ENCODE results near the gene FAIM2. TPM values are rescaled to one million over a fixed set of nuclear protein-coding genes. Genes with fewer than 3 reads are reported as not detected.
"Not testable (repeated sequence)": the region's sequence is repeated elsewhere in the genome, so short reads cannot be mapped to it uniquely, and the experiment has no call there.

FAIM2 gene
- total and polyA plus RNA-seq, 2 donors: 7.4 to 9.1 TPM

DNA sequence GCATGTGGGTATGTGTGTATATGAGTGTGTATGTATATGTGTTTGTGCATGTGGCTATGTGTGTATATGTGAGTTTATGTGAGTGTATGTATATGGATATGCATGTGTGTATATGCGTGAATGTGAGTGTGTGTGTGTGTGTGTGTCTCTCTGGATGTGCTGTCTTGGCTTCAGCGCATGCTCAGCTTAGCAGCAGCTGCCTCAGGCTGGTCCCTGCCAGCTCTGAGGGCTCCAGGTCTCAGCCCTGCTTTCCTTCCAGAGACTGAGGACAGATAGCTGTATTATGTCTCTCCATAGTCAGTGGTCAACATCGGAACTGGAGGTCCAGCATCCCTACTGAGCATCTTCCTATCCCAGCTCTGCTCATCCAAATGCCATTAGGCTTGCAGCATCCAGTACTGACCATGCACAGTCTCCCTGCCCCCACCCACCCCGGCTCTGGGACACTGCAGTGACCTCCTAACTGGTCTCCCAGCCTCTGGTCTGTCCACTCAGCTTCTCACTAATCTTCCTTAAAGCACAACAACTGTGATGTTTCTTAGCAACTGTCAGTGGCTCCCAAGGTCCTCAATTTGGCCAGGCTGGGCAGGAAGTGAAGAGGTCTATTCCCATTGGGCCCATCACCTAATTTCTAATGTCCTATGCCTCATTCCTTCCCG lies 22.8 kb downstream of the FAIM2 start:
- no peaks in the 10 kb centered on the region for H3K4me1 ChIP-seq (ENCODE audit: insufficient read depth)
- WGBS: 55% methylated on average over 5 of the region's 5 CpGs
- no peak overlapping the region for H3K27ac ChIP-seq (ENCODE audit: low read depth)
- no peak for DNase-seq (ENCODE audit: extremely low spot score)
- H3K4me3 ChIP-seq (ENCODE audit: low read depth, low read length): no peak overlapping the region
- no peaks in the 10 kb centered on the region for H3K36me3 ChIP-seq (ENCODE audit: insufficient read depth)

GRCh38 chr12:49879065-49879464 lies 24.6 kb downstream of the FAIM2 start:
- DNase-seq (ENCODE audit: extremely low spot score); H3K27ac ChIP-seq (ENCODE audit: low read depth); H3K4me1 ChIP-seq (ENCODE audit: insufficient read depth); H3K4me3 ChIP-seq (ENCODE audit: low read depth, low read length); H3K36me3 ChIP-seq (ENCODE audit: insufficient read depth): not testable (repeated sequence)
- WGBS: 88% methylated on average over 2 of the region's 2 CpGs

GRCh38 chr12:49878021-49878420 lies 25.7 kb downstream of the FAIM2 start:
- Histone ChIP-seq H3K4me3 (ENCODE audit: low read depth, low read length) (no peak overlapping the region), H3K27ac (ENCODE audit: low read depth) (no peak overlapping the region), H3K36me3 (ENCODE audit: insufficient read depth) (no peaks in the 10 kb centered on the region), H3K4me1 (ENCODE audit: insufficient read depth) (no peaks in the 10 kb centered on the region)
- no peak for DNase-seq (ENCODE audit: extremely low spot score)
- WGBS: 19% methylated on average over 1 of the region's 2 CpGs

DNA sequence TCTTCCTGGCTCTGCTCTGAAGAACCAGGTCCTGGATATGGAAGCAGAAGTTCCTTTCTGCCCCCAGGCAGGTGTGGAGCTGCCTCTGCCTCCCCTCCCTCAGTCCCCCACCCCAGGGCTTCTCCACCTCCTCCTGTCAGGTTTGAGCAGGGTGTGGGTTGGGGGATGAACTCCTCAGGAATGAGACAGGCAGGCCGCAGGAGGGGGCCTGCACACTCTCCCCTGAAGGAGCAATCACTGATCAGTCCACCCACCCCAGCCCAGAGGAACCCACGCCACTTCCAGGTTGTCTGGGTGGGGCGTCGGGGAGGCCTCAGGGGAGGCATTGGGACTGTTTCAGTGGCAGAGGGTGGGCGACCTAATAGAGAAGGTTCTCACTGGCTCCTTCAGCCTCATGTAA lies 26.6 kb downstream of the FAIM2 start:
- WGBS: 69% methylated on average over 5 of the region's 5 CpGs
- H3K27ac ChIP-seq (ENCODE audit: low read depth): no peak overlapping the region
- no peaks in the 10 kb centered on the region for H3K4me1 ChIP-seq (ENCODE audit: insufficient read depth)
- H3K36me3 ChIP-seq (ENCODE audit: insufficient read depth): no peaks in the 10 kb centered on the region
- no peak for DNase-seq (ENCODE audit: extremely low spot score)
- H3K4me3 ChIP-seq (ENCODE audit: low read depth, low read length): no peak overlapping the region

DNA sequence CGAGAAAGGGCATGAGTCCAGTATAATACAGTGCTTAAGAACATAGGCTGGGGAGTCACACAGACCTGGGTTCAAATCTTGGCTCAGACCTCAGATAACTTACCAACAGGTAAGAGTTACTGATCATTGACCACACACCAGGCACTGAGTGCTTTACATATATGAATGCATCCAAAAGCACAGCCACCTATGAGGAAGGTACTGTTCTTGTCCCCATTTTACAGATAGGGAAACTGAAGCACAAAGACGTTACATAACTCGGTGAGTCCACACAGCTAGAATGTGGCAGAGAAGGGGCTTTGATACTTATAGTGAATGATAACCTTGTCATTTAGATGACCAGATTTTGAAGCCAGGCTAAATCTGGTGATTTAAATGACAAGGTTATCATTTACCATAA lies 27.6 kb downstream of the FAIM2 start:
- Histone ChIP-seq H3K4me1 (ENCODE audit: insufficient read depth) (no peaks in the 10 kb centered on the region), H3K4me3 (ENCODE audit: low read depth, low read length) (no peak overlapping the region), H3K27ac (ENCODE audit: low read depth) (no peak overlapping the region), H3K36me3 (ENCODE audit: insufficient read depth) (no peaks in the 10 kb centered on the region)
- 94% methylated on average over 3 of the region's 3 CpGs for WGBS
- DNase-seq (ENCODE audit: extremely low spot score): no peak

DNA sequence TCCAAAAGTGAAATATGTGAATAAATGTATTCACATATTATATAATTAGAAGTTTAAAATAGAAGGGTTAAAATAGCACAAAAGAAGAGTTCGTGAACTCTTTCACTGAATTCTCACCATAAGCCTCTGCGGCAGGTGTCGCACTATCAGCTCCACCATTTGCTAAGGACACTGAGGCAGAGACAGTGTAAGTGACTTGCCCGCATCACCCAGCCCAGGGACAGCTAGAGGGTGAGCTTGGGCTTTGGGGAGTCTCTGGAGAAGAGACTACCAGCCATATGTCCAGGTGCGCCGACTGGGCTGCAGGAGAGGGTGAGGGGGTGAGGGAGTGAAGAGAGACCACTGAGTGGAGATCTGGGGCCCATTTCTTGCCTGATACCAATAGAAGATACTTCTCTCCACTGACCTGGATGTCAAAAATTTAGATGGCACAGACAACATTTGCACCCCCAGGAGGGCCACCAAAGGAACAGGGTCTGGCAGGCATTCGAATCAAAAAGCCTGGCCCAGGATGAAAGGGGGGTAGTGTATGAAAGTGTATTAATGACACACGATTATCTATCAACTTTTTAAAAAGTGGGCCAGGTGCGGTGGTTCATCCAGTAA lies 28.5 kb downstream of the FAIM2 start:
- WGBS: 93% methylated on average over 9 of the region's 9 CpGs
- no peaks in the 10 kb centered on the region for H3K4me1 ChIP-seq (ENCODE audit: insufficient read depth)
- H3K4me3 ChIP-seq (ENCODE audit: low read depth, low read length): no peak overlapping the region
- H3K36me3 ChIP-seq (ENCODE audit: insufficient read depth): no peaks in the 10 kb centered on the region
- DNase-seq (ENCODE audit: extremely low spot score): no peak
- H3K27ac ChIP-seq (ENCODE audit: low read depth): no peak overlapping the region

GRCh38 chr12:49874142-49874897 lies 29.4 kb downstream of the FAIM2 start:
- DNase-seq (ENCODE audit: extremely low spot score): no peak
- no peak overlapping the region for H3K4me3 ChIP-seq (ENCODE audit: low read depth, low read length)
- 79% methylated on average over 12 of the region's 12 CpGs for WGBS
- H3K4me1 ChIP-seq (ENCODE audit: insufficient read depth): no peaks in the 10 kb centered on the region
- H3K36me3 ChIP-seq (ENCODE audit: insufficient read depth): no peaks in the 10 kb centered on the region
- H3K27ac ChIP-seq (ENCODE audit: low read depth): no peak overlapping the region

- no peak for DNase-seq (ENCODE audit: extremely low spot score)
- Histone ChIP-seq H3K27ac (ENCODE audit: low read depth) (no peak overlapping the region), H3K4me3 (ENCODE audit: low read depth, low read length) (no peak overlapping the region), H3K4me1 (ENCODE audit: insufficient read depth) (no peaks in the 10 kb centered on the region), H3K36me3 (ENCODE audit: insufficient read depth) (no peaks in the 10 kb centered on the region)
- WGBS: 72% methylated on average over 3 of the region's 3 CpGs
Measured at GRCh38 chr12:49873361-49873934, 30.3 kb downstream of the FAIM2 start.

DNA sequence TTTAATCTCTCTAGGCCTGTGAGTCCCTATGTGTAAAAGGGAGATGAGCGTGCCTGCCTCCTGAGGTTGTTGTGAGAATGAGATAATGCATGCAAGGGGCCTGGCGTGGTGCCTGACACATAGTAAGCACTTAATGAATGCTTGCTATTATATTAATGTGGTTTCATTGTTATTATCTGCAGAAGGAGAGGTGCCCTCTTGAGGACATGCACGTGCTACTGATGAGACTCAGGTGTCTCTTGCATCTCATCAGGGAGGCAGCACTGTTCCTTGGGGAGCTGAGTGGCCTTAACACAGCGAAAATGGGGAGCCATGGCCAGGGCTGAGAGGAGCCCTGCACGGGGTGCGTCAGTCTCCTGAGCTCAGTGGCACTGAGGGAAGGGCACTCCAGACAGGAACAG lies 30.9 kb downstream of the FAIM2 start:
- 87% methylated on average over 6 of the region's 6 CpGs for WGBS
- no peaks in the 10 kb centered on the region for H3K36me3 ChIP-seq (ENCODE audit: insufficient read depth)
- H3K4me1 ChIP-seq (ENCODE audit: insufficient read depth): no peaks in the 10 kb centered on the region
- no peak overlapping the region for H3K27ac ChIP-seq (ENCODE audit: low read depth)
- no peak overlapping the region for H3K4me3 ChIP-seq (ENCODE audit: low read depth, low read length)
- no peak for DNase-seq (ENCODE audit: extremely low spot score)

GRCh38 chr12:49872381-49872780 lies 31.3 kb downstream of the FAIM2 start:
- DNase-seq (ENCODE audit: extremely low spot score): no peak
- Histone ChIP-seq H3K36me3 (ENCODE audit: insufficient read depth) (no peaks in the 10 kb centered on the region), H3K27ac (ENCODE audit: low read depth) (no peak overlapping the region), H3K4me1 (ENCODE audit: insufficient read depth) (no peaks in the 10 kb centered on the region), H3K4me3 (ENCODE audit: low read depth, low read length) (no peak overlapping the region)
- 96% methylated on average over 5 of the region's 5 CpGs for WGBS

DNA sequence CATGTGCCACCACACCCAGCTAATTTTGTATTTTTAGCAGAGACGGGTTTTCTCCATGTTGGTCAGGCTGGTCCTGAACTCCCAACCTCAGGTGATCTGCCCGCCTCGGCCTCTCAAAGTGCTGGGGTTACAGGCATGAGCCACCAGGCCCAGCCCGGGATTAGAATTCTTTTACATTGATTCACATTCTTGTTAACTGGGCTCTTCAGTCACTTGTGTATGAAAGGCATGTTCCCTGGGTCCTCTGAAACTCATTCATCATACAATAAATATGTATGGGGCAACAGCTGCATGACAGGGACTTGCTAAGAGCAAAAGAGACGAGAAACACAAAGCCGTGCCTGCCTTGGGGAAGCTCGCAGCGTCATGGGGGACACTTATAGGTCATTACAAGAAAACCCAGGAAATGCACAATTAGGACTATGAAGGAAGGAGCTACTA lies 31.9 kb downstream of the FAIM2 start:
- not testable (repeated sequence) for H3K4me1 ChIP-seq (ENCODE audit: insufficient read depth); DNase-seq (ENCODE audit: extremely low spot score); H3K36me3 ChIP-seq (ENCODE audit: insufficient read depth); H3K27ac ChIP-seq (ENCODE audit: low read depth); H3K4me3 ChIP-seq (ENCODE audit: low read depth, low read length)
- WGBS: 92% methylated on average over 8 of the region's 8 CpGs

- WGBS: 97% methylated on average over 4 of the region's 4 CpGs
- H3K36me3 ChIP-seq (ENCODE audit: insufficient read depth): no peaks in the 10 kb centered on the region
- H3K4me3 ChIP-seq (ENCODE audit: low read depth, low read length): no peak overlapping the region
- no peaks in the 10 kb centered on the region for H3K4me1 ChIP-seq (ENCODE audit: insufficient read depth)
- H3K27ac ChIP-seq (ENCODE audit: low read depth): no peak overlapping the region
- DNase-seq (ENCODE audit: extremely low spot score): no peak
Measured at GRCh38 chr12:49871263-49871561, 32.5 kb downstream of the FAIM2 start.

- Histone ChIP-seq H3K4me1 (ENCODE audit: insufficient read depth) (no peaks in the 10 kb centered on the region), H3K4me3 (ENCODE audit: low read depth, low read length) (no peak overlapping the region), H3K36me3 (ENCODE audit: insufficient read depth) (no peaks in the 10 kb centered on the region), H3K27ac (ENCODE audit: low read depth) (no peak overlapping the region)
- WGBS: 97% methylated on average over 11 of the region's 11 CpGs
- DNase-seq (ENCODE audit: extremely low spot score): no peak
Measured at GRCh38 chr12:49870501-49871262, 33.0 kb downstream of the FAIM2 start.
